B cell (primary cell): ENCODE results near the gene NOL12.

Experiments used
- CTCF ChIP-seq: fragments of 200-600 bp; IDR thresholded peaks from one replicate; pipeline ENCODE4 v1.8.0; 2022; ENCODE audit warnings: antibody characterized with exemption, mild to moderate bottlenecking
- EZH2 ChIP-seq: IDR thresholded peaks from 2 replicates; pipeline ENCODE4 v1.6.1; 2012; ENCODE audit warnings: borderline replicate concordance, low read depth, mild to moderate bottlenecking, moderate library complexity, low read length; ENCODE audit not compliant: insufficient read depth, poor library complexity, severe bottlenecking

GRCh38 chr22:37639070-37639760, 46.9 kb upstream of the NOL12 start, which contains the start of gene SH3BP1:
- TF ChIP-seq CTCF (no peak), EZH2 (no peak)
